Measurements from ENCODE around the gene ARHGAP45.

- TF ChIP-seq CTCF (IDR thresholded peaks at IDR 0.05 in 4 of 5, conservative IDR thresholded peaks at IDR 0.05 in 1 of 5) (peak; percentile 52 to 84 (median 64)), POLR2A (IDR thresholded peaks at IDR 0.05) (no peak)
Measured at GRCh38 chr19:1064661-1065605, 2.0 kb upstream of the ARHGAP45 start.

All from gastrocnemius medialis (tissue), 4 donors.